IPS-18a (cell line): ENCODE data around the gene UBE2J1.

ENCODE experiments used
- H3K27ac ChIP-seq: one replicate; pipeline ENCODE4 v1.5.1; 2013; ENCODE audit warnings: low read length
- H3K27me3 ChIP-seq: one replicate; pipeline ENCODE4 v1.6.1; 2013; ENCODE audit warnings: mild to moderate bottlenecking, low read length; ENCODE audit not compliant: control insufficient read depth, insufficient read depth
- H3K36me3 ChIP-seq: one replicate; pipeline ENCODE4 v1.6.1; 2013; ENCODE audit warnings: low read depth, low read length; ENCODE audit not compliant: control insufficient read depth
- H3K4me1 ChIP-seq: one replicate; pipeline ENCODE4 v1.6.1; 2013; ENCODE audit warnings: low read depth, low read length; ENCODE audit not compliant: control insufficient read depth
- H3K4me3 ChIP-seq: one replicate; pipeline ENCODE4 v1.5.1; 2013; ENCODE audit warnings: low read length
- H3K9ac ChIP-seq: one replicate; pipeline ENCODE4 v1.6.1; 2013; ENCODE audit warnings: mild to moderate bottlenecking, low read length, moderate library complexity
- H3K9me3 ChIP-seq: one replicate; pipeline ENCODE4 v1.6.1; 2013; ENCODE audit warnings: low read depth, low read length; ENCODE audit not compliant: control insufficient read depth

Gene UBE2J1

GRCh38 chr6:89284081-89284480, 68.4 kb downstream of the UBE2J1 start:
- H3K9me3 ChIP-seq = no peaks in the 10 kb centered on the region
- H3K4me1 ChIP-seq = no peaks in the 10 kb centered on the region
- no peak overlapping the region for H3K27ac ChIP-seq
- no peaks in the 10 kb centered on the region for H3K27me3 ChIP-seq
- H3K9ac ChIP-seq = no peak overlapping the region
- H3K36me3 ChIP-seq = no peaks in the 10 kb centered on the region
- H3K4me3 ChIP-seq = no peak overlapping the region

- no peak overlapping the region for H3K9ac ChIP-seq
- H3K27ac ChIP-seq = no peak overlapping the region
- no peaks in the 10 kb centered on the region for H3K27me3 ChIP-seq
- no peak overlapping the region for H3K4me3 ChIP-seq
- H3K9me3 ChIP-seq = no peaks in the 10 kb centered on the region
- no peaks in the 10 kb centered on the region for H3K36me3 ChIP-seq
- no peaks in the 10 kb centered on the region for H3K4me1 ChIP-seq
Measured at GRCh38 chr6:89282749-89283148, 69.8 kb downstream of the UBE2J1 start.

- Histone ChIP-seq H3K4me3 (no peak overlapping the region), H3K9me3 (no peaks in the 10 kb centered on the region), H3K9ac (no peak overlapping the region), H3K27me3 (no peaks in the 10 kb centered on the region), H3K36me3 (no peaks in the 10 kb centered on the region), H3K27ac (no peak overlapping the region), H3K4me1 (no peaks in the 10 kb centered on the region)
Measured at GRCh38 chr6:89281779-89282246, 70.7 kb downstream of the UBE2J1 start.

- H3K27ac ChIP-seq = no peak overlapping the region
- H3K4me1 ChIP-seq = no peaks in the 10 kb centered on the region
- no peak overlapping the region for H3K4me3 ChIP-seq
- no peaks in the 10 kb centered on the region for H3K36me3 ChIP-seq
- H3K27me3 ChIP-seq = no peaks in the 10 kb centered on the region
- no peak overlapping the region for H3K9ac ChIP-seq
- H3K9me3 ChIP-seq = no peaks in the 10 kb centered on the region
Measured at GRCh38 chr6:89278956-89279355, 73.6 kb downstream of the UBE2J1 start.
